ENCODE data around the gene RFLNA. TPM values are rescaled to one million over a fixed set of nuclear protein-coding genes. Genes with fewer than 3 reads are reported as not detected.

Gene RFLNA
- total RNA-seq, 1 experiment from 2014 or later = 10.6 TPM

GRCh38 chr12:124361074-124361970 lies 66.4 kb downstream of the RFLNA start:
- no peak overlapping the region for H4K5ac ChIP-seq (ENCODE audit: insufficient read length, low read depth, low read length)
- no peaks in the 10 kb centered on the region for H3K27me3 ChIP-seq (ENCODE audit: insufficient read depth, low read length)
- H2BK20ac ChIP-seq (ENCODE audit: low read depth, low read length, poor library complexity, severe bottlenecking) = no peak overlapping the region
- no peak overlapping the region for H3K4ac ChIP-seq (ENCODE audit: low read depth, low read length)
- H3K23ac ChIP-seq (ENCODE audit: insufficient read length, low read depth, low read length) = no peak overlapping the region
- Mint-ChIP-seq H3K27ac (peak overlapping the region in 2 of 3 experiments; percentile 53 to 80; a peak in 2 of 7 replicates), H3K9me3 (no peaks in the 10 kb centered on the region; a peak in 1 of 5 replicates), H3K36me3 (ENCODE audit: insufficient read depth in 1 of 3, low read depth in 3 of 3) (peaks cover 17 to 41% (median 38%) of the 10 kb centered on the region in 3 experiments), H3K27me3 (ENCODE audit: low read depth) (no peaks in the 10 kb centered on the region; the same call in 1 of the 2 replicates), H3K4me3 (no peak overlapping the region), H3K4me1 (no peaks in the 10 kb centered on the region)
- no peak overlapping the region for H2BK12ac ChIP-seq (ENCODE audit: insufficient read length, low read depth, low read length)
- H3T11ph ChIP-seq (ENCODE audit: low read length) = no peak overlapping the region
- no peak overlapping the region for H2AK5ac ChIP-seq (ENCODE audit: insufficient read length, low read length)
- H2BK15ac ChIP-seq (ENCODE audit: low read depth, low read length) = no peak overlapping the region
- DNase-seq = no peak
- H3K27ac ChIP-seq (ENCODE audit: insufficient read length, low read depth, low read length) = no peak overlapping the region
- no peak overlapping the region for H3K14ac ChIP-seq (ENCODE audit: insufficient read depth, low read length)
- H4K8ac ChIP-seq (replicated peaks; ENCODE audit: insufficient read length, low read depth, low read length) = no peak overlapping the region
- no peak overlapping the region for H3K9ac ChIP-seq (ENCODE audit: extremely low read depth, insufficient read length, low read length)
- no peaks in the 10 kb centered on the region for H3K4me1 ChIP-seq (ENCODE audit: insufficient read depth, low read length)
- no peaks in the 10 kb centered on the region for H3K79me2 ChIP-seq (ENCODE audit: insufficient read depth, low read length)
- H3K4me2 ChIP-seq (ENCODE audit: insufficient read depth, insufficient read length, low read length) = no peak overlapping the region
- H3K9me3 ChIP-seq (ENCODE audit: control insufficient read depth, low read depth, low read length) = no peaks in the 10 kb centered on the region
- no peak overlapping the region for H2BK5ac ChIP-seq (ENCODE audit: insufficient read length, low read length)
- no peaks in the 10 kb centered on the region for H4K20me1 ChIP-seq (ENCODE audit: control insufficient read depth, insufficient read depth, insufficient read length)
- H2AFZ ChIP-seq (ENCODE audit: low read length) = no peak overlapping the region
- H3K79me1 ChIP-seq (ENCODE audit: insufficient read depth, low read depth, low read length, poor library complexity, severe bottlenecking) = no peaks in the 10 kb centered on the region
- H3K18ac ChIP-seq (ENCODE audit: insufficient read length, low read depth, low read length) = no peak overlapping the region
- no peak overlapping the region for H4K91ac ChIP-seq (ENCODE audit: insufficient read length, low read depth, low read length)
- no peak for TF ChIP-seq CTCF (conservative IDR thresholded peaks at IDR 0.05)
- whole genome bisulfite sequencing (ENCODE audit: extremely low coverage, insufficient read length, low lambda C conversion rate) = no CpG with 5 or more reads among the region's 21 CpGs
- no peak overlapping the region for H3K56ac ChIP-seq (ENCODE audit: insufficient read length, low read depth, low read length)
- no peaks in the 10 kb centered on the region for H3K23me2 ChIP-seq (ENCODE audit: insufficient read length, low read depth, low read length, poor library complexity, severe bottlenecking)
- no peak overlapping the region for H2BK120ac ChIP-seq (ENCODE audit: low read depth, low read length, poor library complexity, severe bottlenecking)
